GM21619 (cell line): Measurements from ENCODE around the gene TP53RK.
"Not testable (repeated sequence)": the region's sequence is repeated elsewhere in the genome, so short reads cannot be mapped to it uniquely, and the experiment has no call there.

Experiments used
- ATAC-seq: cut with Tn5 transposase; IDR thresholded peaks from one replicate; pipeline ENCODE4 v1.9.1; 2021; ENCODE audit not compliant: unreplicated experiment

TP53RK gene

DNA sequence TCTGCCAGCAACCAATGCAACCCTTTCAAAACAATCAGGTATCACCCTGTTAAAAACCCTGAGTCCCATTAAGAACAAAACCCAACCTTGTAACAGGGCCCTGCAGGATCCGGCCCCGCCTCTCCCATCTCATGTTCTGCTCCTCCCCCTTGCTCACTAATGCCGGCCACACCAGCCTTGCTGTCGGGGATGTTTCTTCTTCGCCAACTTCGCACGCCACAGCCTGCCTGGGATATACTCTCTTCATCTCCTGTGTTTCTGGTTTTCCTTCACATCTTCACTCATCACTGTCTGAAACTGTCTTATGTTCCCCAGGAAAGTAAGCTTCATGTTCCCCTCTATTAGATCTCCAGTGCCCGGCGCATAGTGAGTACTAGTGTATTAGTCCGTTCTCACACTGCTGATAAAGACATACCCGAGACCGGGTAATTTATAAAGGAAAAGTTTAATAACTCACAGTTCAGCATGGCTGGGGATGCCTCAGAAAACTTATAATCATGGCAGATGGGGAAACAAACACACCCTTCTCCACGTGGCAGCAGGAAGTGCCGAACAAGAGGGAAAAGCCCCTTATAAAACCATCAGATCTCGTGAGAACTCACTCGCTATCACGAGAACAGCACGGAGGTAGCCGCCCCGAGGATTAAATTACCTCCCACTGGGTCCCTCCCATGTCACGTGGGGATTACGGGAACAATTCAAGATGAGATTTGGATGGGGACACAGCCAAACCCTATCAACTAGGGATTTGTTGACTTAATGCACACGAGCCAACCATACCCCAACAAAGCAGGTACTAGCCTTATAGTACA is 5.1 kb downstream of the TP53RK start:
- ATAC-seq: no peak

DNA sequence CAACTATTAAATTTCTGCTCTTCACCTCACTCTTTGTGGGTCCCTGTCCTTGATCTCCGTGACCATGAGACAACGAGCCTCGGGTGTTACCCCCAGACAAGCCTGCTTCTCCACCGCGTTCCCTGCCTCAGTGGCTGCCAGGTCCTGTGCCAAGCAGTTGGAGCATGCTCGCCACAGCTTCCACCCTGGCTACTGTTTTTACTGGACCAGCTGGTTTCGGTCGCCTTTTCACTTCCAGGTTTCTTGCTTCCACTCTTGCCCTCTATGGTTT is 5.6 kb downstream of the TP53RK start:
- ATAC-seq: no peak

DNA sequence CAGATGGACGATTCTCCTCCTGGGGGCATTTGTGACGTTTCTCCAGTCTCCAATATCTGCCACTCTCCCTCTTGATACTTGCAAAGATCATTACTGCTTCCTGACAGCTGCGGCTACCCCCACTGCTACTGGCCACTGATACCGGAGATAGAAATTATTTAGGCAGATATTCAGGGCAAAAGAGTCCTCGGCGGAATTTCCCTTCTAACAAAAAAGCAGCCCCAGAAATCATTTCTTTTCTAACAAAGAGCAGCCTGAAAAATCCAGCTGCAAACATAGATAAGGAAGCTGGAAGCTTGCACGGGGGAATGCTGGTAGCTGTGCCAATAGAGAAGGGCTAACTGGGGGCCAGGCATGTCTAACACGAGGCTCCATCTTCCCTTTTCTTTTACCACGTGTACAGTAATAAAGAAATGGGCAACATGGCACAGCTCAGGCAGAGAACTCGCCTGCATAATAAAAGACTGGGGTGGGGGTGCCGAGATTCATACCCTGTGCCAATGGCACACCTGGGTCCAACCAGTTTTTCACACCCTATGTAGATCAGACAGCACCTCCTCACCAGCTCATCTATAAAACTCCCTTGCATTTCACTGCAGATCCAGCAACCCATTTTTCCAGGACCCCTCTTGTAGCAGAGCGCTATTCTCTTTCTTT is 6.1 kb downstream of the TP53RK start:
- no peak for ATAC-seq

- no peak for ATAC-seq
These were observed 7.0 kb downstream of the TP53RK start for GRCh38 chr20:46682063-46682821.

- no peak for ATAC-seq
These were observed 8.0 kb downstream of the TP53RK start for GRCh38 chr20:46681032-46681854.

DNA sequence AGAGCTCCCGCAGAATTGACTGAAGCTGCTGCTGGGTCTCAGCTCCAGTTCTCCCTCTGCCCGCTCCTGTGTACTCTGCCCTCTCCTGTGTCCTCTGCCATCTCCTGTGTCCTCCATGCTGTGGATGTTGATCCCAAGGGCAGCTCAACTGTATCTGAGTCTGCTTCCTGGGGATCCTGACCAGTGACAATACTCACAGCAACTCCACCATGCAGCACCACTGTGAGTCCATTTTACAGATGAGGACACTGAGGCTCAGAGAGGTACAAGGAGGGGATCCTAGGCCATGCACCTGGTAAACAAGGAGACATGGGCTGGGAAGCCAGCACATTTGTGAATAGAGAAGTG is 8.6 kb downstream of the TP53RK start:
- ATAC-seq: no peak

GRCh38 chr20:46678516-46678915 is 10.7 kb downstream of the TP53RK start:
- ATAC-seq: no peak

GRCh38 chr20:46677608-46678007 is 11.6 kb downstream of the TP53RK start:
- ATAC-seq: no peak

- ATAC-seq: not testable (repeated sequence)
These were observed 12.5 kb downstream of the TP53RK start for GRCh38 chr20:46676649-46677316.

- ATAC-seq: no peak
These were observed 14.8 kb downstream of the TP53RK start for GRCh38 chr20:46674253-46675083.

DNA sequence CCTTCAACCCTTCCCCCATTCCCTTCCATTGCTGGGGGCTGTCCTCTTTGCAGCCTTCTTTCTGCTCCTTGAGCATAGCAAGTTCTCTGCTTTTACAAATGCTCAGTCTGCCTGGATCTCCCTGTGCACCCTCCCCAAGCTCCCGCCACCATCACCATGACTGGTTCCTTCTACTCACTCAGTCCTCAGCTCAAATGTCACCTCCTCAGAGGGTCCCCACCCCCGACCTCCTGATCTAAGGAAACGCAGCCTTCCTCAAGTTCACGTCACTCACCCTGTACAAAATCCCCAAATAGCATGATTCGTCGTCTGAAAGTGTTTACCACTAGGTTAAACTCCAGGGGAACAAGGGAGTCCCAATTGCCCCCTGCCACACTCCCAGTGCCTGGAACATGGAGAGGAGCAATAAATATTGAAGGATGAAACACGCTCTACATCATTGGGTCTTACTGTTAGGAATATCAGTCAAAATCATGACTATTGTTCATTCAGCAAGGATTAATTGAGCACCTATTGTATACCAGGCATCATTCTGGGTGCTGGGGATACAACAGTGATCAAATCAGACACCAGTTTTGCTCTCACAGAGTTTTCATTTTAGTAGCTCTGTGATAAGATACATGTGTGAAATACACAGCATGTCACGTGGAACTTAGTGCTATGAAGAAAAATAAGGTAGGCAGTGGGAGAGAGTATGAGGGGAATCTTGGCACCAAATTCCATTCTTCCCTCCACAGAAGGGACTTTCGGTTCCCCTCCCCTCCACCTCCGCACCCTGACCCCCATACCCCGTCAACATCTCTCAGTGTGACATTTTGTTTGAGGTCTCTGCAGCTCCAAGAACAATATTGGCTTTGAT is 15.6 kb downstream of the TP53RK start:
- ATAC-seq: no peak

DNA sequence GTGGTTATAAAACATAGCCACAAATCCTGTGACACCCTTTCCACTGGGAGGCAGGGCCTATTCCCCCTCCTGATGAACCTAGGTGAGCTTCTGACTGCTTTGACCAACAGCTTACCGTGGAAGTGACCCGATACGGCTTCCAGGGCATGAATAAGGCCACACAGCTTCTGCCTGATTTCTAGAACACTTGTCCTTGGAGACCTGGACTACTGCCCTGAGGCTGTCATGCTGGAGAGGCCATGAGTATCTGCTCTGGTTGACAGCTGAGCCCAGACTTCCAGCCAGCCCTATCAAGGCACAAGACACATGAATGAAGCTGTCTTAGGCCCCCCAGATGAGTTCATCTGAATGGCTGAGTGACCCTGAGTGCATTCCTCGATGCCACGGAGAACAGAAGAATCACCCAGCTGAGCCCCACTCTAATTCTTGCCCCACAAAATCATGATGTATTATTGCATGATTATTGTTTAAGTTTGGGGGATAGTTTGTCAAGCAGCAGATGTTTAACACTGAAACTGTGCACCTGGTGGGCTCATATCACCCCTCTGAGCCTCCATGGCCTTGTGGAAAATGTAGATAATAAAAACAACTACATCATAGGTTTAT is 16.6 kb downstream of the TP53RK start:
- ATAC-seq: no peak

DNA sequence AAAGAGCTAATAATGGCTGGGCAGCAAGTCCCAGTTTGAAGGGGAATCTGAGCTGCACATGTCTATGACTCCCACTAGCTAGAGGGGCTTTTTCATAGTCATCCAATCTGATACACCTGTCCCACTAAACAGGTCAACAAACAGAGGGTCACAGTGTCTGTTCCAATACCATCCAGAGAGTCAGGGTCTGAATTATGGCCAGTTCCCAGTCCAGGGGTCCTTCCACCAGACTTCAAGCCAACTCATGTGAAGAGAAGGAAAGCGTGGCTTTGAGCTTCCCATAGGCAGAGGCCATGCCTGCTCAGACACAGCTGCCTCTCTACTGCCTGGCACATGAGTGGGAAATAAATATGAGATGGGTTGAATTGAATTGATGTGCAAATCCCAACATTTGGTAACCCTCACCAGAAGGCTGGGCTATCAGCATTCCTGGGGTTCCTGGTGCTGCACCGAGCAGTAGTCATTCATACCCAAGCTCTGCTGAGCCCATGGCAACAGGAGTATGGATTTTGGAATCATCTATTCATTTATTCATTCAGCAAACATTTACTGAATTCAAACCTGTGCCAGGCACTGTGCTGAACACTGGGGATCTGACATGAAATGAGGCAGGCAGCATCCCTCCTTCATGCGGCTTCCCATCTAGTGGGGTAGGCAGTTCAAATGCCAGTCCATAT is 17.2 kb downstream of the TP53RK start:
- ATAC-seq: no peak

- no peak for ATAC-seq
These were observed 18.4 kb downstream of the TP53RK start for GRCh38 chr20:46670585-46671584.

GRCh38 chr20:46670228-46670584 is 19.0 kb downstream of the TP53RK start:
- ATAC-seq: no peak

DNA sequence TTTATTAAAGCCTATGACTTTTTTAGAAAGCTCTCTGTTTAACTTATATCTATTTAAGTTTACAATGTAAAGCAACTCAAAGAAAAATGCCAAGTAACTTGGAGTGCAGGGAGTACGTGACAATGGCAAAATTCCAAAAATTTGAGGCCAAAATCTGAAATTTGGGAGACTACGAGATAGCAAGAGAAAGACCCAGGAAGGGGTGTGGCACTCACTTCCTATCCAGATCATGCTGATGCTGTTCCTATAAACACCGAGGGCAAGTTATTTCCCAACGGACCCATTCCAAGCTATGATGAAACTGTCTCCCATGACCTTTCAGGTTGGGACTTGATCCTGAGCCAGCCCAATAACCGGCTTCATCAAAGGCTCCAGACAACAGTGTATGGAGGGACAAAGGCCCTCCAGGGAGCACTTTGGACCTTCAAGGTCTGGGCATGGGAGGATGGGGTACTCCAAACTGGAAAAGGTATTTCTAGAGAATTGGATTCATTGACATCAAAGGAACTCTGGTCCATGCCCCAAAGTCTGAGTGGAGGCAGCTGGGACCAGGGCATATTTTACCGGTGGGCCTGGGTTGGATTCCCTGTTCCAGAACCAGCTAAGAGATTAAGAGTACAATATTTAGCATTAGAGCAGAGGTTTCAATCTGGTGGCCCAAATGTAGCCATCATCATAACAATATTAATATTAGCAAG is 22.3 kb downstream of the TP53RK start:
- no peak for ATAC-seq
